Measurements from ENCODE around the gene GLRA2. TPM values are rescaled to one million over a fixed set of nuclear protein-coding genes. Genes with fewer than 3 reads are reported as not detected.

The GLRA2 gene
- polyA plus RNA-seq, 1 donor (not counting 4 experiments of a cell fraction or from before 2014, with no cell fraction given), result not detected

- Histone ChIP-seq H3K36me3 (ENCODE audit: control insufficient read depth in 2 of 2, extremely low read depth in 1 of 2, insufficient read depth in 2 of 2, low read length in 2 of 2) (no peaks in the 10 kb centered on the region), H3K4me1 (ENCODE audit: control insufficient read depth, extremely low read depth, insufficient read depth, low read length) (no peaks in the 10 kb centered on the region), H3K9me3 (ENCODE audit: control insufficient read depth, low read depth, low read length) (no peaks in the 10 kb centered on the region), H3K4me2 (ENCODE audit: control insufficient read depth, extremely low read depth, insufficient read depth, low read depth, low read length) (no peak overlapping the region), H4K20me1 (ENCODE audit: control insufficient read depth, extremely low read depth, insufficient read depth, low read length) (no peaks in the 10 kb centered on the region), H3K9ac (ENCODE audit: control insufficient read depth, extremely low read depth, insufficient read depth, low read length) (no peak overlapping the region), H3K27me3 (ENCODE audit: control insufficient read depth, extremely low read depth, insufficient read depth, low read length) (no peaks in the 10 kb centered on the region), H3K79me2 (ENCODE audit: control insufficient read depth, insufficient read depth, low read length) (no peaks in the 10 kb centered on the region), H2AFZ (ENCODE audit: control insufficient read depth, low read length) (no peak overlapping the region), H3K9me1 (ENCODE audit: control insufficient read depth, extremely low read depth, insufficient read depth, low read length) (no peaks in the 10 kb centered on the region), H3K4me3 (ENCODE audit: control insufficient read depth in 2 of 3, extremely low read depth in 1 of 3, insufficient read depth in 2 of 3, low read depth in 1 of 3, low read length in 3 of 3) (no peak overlapping the region), H3K27ac (ENCODE audit: control insufficient read depth, insufficient read depth, low read length) (no peak overlapping the region)
- FAIRE-seq, result no peak
- no peak for TF ChIP-seq EZH2 (IDR thresholded peaks at IDR 0.05; ENCODE audit: low read length)
- TF ChIP-seq CTCF (optimal IDR thresholded peaks at IDR 0.05 in 1 of 3, IDR thresholded peaks at IDR 0.05 in 1 of 3, conservative IDR thresholded peaks at IDR 0.05 in 1 of 3; ENCODE audit: extremely low read depth in 1 of 3, insufficient read depth in 2 of 3, low read length in 3 of 3), result no peak
- no peak for DNase-seq (ENCODE audit: low read depth, low spot score)
- dilution Hi-C loops (cut with MboI; ENCODE audit: extremely low pct_ligation_motif_present, low sequenced_read_pairs), result no loop called here
Measured at GRCh38 chrX:14504960-14505538, 24.3 kb upstream of the GLRA2 start.

- Histone ChIP-seq H4K20me1 (ENCODE audit: control insufficient read depth, extremely low read depth, insufficient read depth, low read length) (no peaks in the 10 kb centered on the region), H3K27ac (ENCODE audit: control insufficient read depth, insufficient read depth, low read length) (no peak overlapping the region), H3K9me3 (ENCODE audit: control insufficient read depth, low read depth, low read length) (no peaks in the 10 kb centered on the region), H3K79me2 (ENCODE audit: control insufficient read depth, insufficient read depth, low read length) (no peaks in the 10 kb centered on the region), H3K9me1 (ENCODE audit: control insufficient read depth, extremely low read depth, insufficient read depth, low read length) (no peaks in the 10 kb centered on the region), H3K27me3 (ENCODE audit: control insufficient read depth, extremely low read depth, insufficient read depth, low read length) (no peaks in the 10 kb centered on the region), H3K9ac (ENCODE audit: control insufficient read depth, extremely low read depth, insufficient read depth, low read length) (no peak overlapping the region), H3K4me2 (ENCODE audit: control insufficient read depth, extremely low read depth, insufficient read depth, low read depth, low read length) (no peak overlapping the region), H3K4me3 (ENCODE audit: control insufficient read depth in 2 of 3, extremely low read depth in 1 of 3, insufficient read depth in 2 of 3, low read depth in 1 of 3, low read length in 3 of 3) (no peak overlapping the region), H2AFZ (ENCODE audit: control insufficient read depth, low read length) (no peak overlapping the region), H3K36me3 (ENCODE audit: control insufficient read depth in 2 of 2, extremely low read depth in 1 of 2, insufficient read depth in 2 of 2, low read length in 2 of 2) (no peaks in the 10 kb centered on the region), H3K4me1 (ENCODE audit: control insufficient read depth, extremely low read depth, insufficient read depth, low read length) (no peaks in the 10 kb centered on the region)
- dilution Hi-C loops (cut with MboI; ENCODE audit: extremely low pct_ligation_motif_present, low sequenced_read_pairs), result no loop called here
- FAIRE-seq, result no peak
- TF ChIP-seq EZH2 (IDR thresholded peaks at IDR 0.05; ENCODE audit: low read length), result no peak
- TF ChIP-seq CTCF (optimal IDR thresholded peaks at IDR 0.05 in 1 of 3, IDR thresholded peaks at IDR 0.05 in 1 of 3, conservative IDR thresholded peaks at IDR 0.05 in 1 of 3; ENCODE audit: extremely low read depth in 1 of 3, insufficient read depth in 2 of 3, low read length in 3 of 3), result no peak
- DNase-seq (ENCODE audit: low read depth, low spot score), result no peak
Measured at GRCh38 chrX:14505648-14506047, 23.7 kb upstream of the GLRA2 start.

All from keratinocyte (primary cell).